ENCODE results near the gene NACC2.

Gene NACC2, protein sequence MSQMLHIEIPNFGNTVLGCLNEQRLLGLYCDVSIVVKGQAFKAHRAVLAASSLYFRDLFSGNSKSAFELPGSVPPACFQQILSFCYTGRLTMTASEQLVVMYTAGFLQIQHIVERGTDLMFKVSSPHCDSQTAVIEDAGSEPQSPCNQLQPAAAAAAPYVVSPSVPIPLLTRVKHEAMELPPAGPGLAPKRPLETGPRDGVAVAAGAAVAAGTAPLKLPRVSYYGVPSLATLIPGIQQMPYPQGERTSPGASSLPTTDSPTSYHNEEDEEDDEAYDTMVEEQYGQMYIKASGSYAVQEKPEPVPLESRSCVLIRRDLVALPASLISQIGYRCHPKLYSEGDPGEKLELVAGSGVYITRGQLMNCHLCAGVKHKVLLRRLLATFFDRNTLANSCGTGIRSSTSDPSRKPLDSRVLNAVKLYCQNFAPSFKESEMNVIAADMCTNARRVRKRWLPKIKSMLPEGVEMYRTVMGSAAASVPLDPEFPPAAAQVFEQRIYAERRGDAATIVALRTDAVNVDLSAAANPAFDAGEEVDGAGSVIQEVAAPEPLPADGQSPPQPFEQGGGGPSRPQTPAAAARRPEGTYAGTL

GRCh38 chr9:136095070-136096058, at the start of gene NACC2:
Gene NACC2, minus strand, starts transcription at chr9:136095289. Its CDS starts 44,768 bp downstream, at chr9:136050521.
- in situ Hi-C loops (cut with MboI; ENCODE audit: low pct_unique_long_range_greater_than_20kb, low sequenced_read_pairs, unreplicated experiment), result no loop called here
- DNase-seq (ENCODE audit: low spot score), result peak; percentile 78
- TF ChIP-seq, protein P1, sequence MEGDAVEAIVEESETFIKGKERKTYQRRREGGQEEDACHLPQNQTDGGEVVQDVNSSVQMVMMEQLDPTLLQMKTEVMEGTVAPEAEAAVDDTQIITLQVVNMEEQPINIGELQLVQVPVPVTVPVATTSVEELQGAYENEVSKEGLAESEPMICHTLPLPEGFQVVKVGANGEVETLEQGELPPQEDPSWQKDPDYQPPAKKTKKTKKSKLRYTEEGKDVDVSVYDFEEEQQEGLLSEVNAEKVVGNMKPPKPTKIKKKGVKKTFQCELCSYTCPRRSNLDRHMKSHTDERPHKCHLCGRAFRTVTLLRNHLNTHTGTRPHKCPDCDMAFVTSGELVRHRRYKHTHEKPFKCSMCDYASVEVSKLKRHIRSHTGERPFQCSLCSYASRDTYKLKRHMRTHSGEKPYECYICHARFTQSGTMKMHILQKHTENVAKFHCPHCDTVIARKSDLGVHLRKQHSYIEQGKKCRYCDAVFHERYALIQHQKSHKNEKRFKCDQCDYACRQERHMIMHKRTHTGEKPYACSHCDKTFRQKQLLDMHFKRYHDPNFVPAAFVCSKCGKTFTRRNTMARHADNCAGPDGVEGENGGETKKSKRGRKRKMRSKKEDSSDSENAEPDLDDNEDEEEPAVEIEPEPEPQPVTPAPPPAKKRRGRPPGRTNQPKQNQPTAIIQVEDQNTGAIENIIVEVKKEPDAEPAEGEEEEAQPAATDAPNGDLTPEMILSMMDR (IDR thresholded peaks at IDR 0.05; ENCODE audit: extremely low read depth, insufficient read depth, missing control alignments), result no peak

GRCh38 chr9:136144450-136144849, 49.4 kb upstream of the NACC2 start:
- in situ Hi-C loops (cut with MboI; ENCODE audit: low pct_unique_long_range_greater_than_20kb, low sequenced_read_pairs, unreplicated experiment), result no loop called here
- TF ChIP-seq, protein P1 (IDR thresholded peaks at IDR 0.05; ENCODE audit: extremely low read depth, insufficient read depth, missing control alignments), result no peak
- DNase-seq (ENCODE audit: low spot score), result no peak

- no peak for DNase-seq (ENCODE audit: low spot score)
- TF ChIP-seq, protein P1 (IDR thresholded peaks at IDR 0.05; ENCODE audit: extremely low read depth, insufficient read depth, missing control alignments), result peak; percentile 38
- in situ Hi-C loops (cut with MboI; ENCODE audit: low pct_unique_long_range_greater_than_20kb, low sequenced_read_pairs, unreplicated experiment), result no loop called here
Observed at GRCh38 chr9:136143215-136144001, 48.3 kb upstream of the NACC2 start.

DNA sequence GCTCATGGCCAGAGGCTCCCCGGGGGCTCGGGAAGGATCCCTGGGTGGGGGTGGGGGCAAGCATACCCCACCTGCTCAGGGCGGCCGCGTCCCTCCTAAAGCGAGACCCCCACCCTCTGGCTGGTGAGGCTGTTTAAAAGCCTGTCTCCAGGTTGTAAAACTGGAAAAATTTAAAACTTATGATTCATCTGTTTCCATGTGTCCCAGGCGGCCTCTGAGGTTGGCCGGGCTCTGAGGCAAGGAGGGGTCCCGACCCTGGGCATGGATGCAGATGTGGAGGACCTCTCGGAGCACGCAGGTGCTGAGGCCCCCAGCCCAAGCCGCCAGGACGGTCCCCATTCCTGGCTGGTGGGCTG, 47.7 kb upstream of the NACC2 start:
- in situ Hi-C loops (cut with MboI; ENCODE audit: low pct_unique_long_range_greater_than_20kb, low sequenced_read_pairs, unreplicated experiment), result no loop called here

GRCh38 chr9:136142414-136142796, 47.3 kb upstream of the NACC2 start:
- TF ChIP-seq, protein P1 (IDR thresholded peaks at IDR 0.05; ENCODE audit: extremely low read depth, insufficient read depth, missing control alignments), result no peak
- no peak for DNase-seq (ENCODE audit: low spot score)
- in situ Hi-C loops (cut with MboI; ENCODE audit: low pct_unique_long_range_greater_than_20kb, low sequenced_read_pairs, unreplicated experiment), result no loop called here

More for the DNA sequence above, 47.7 kb upstream of the NACC2 start:
- TF ChIP-seq, protein P1 (IDR thresholded peaks at IDR 0.05; ENCODE audit: extremely low read depth, insufficient read depth, missing control alignments), result no peak
- no peak for DNase-seq (ENCODE audit: low spot score)

Measured in GM13977 (cell line).